Upper lobe of right lung (tissue), 1 donor: ENCODE measurements around the gene USP9X. TPM values are rescaled to one million over a fixed set of nuclear protein-coding genes. Genes with fewer than 3 reads are reported as not detected.
A peak's percentile ranks its signal among the peaks of the same experiment; 100 is the strongest.
"Not testable (repeated sequence)": the region's sequence is repeated elsewhere in the genome, so short reads cannot be mapped to it uniquely, and the experiment has no call there.

Source experiments
- ATAC-seq: fragments of 200-7000 bp; cut with Tn5 transposase; one replicate; pipeline ENCODE4 v1.9.1; 2020; ENCODE audit warnings: mild to moderate bottlenecking, moderate library complexity
- DNase-seq: peaks from one replicate; pipeline ENCODE4 v3.0.0-alpha.2; 2020
- H3K27ac ChIP-seq: fragments of 200-600 bp; one replicate; pipeline ENCODE4 v1.8.0; 2022
- H3K27me3 ChIP-seq: fragments of 200-600 bp; one replicate; pipeline ENCODE4 v1.8.0; 2022; ENCODE audit warnings: mild to moderate bottlenecking
- H3K36me3 ChIP-seq: fragments of 200-600 bp; one replicate; pipeline ENCODE4 v1.8.0; 2022
- H3K4me1 ChIP-seq: fragments of 200-600 bp; one replicate; pipeline ENCODE4 v1.8.0; 2022
- H3K4me3 ChIP-seq: fragments of 200-600 bp; one replicate; pipeline ENCODE4 v1.8.0; 2022; ENCODE audit warnings: mild to moderate bottlenecking
- H3K9me3 ChIP-seq: fragments of 200-600 bp; one replicate; pipeline ENCODE4 v1.8.0; 2022
- CTCF ChIP-seq: fragments of 200-600 bp; IDR thresholded peaks from one replicate; pipeline ENCODE4 v1.8.0; 2022; ENCODE audit warnings: antibody characterized with exemption
- intact Hi-C: fragments of 100-400 bp; cut with DNase I; formaldehyde crosslinking; loops from one replicate; pipeline ENCODE4 v1.11.0; 2022
- total RNA-seq: library from RNA; stranded (reverse); fragmentation: NEBNext Ultra II Directional; extraction: Animal tissue kit (Norgen Biotek cat#: 25700); gene quantifications from one replicate; pipeline ENCODE4 v1.2.1, GENCODE V29; 2021
- donor health status: DM: no; HTN: yes; CAD: no; lungs with severe emphysema.

Gene USP9X
- total RNA-seq, 1 donor from 2014 or later = 71.5 TPM

GRCh38 chrX:41178201-41178600, 93.0 kb downstream of the USP9X start:
- Histone ChIP-seq H3K27me3 (no peaks in the 10 kb centered on the region), H3K4me3 (no peak overlapping the region), H3K27ac (no peak overlapping the region), H3K9me3 (no peaks in the 10 kb centered on the region), H3K36me3 (peaks cover 7% of the 10 kb centered on the region), H3K4me1 (peaks cover 4% of the 10 kb centered on the region)
- intact Hi-C loops = no loop called here
- no peak for TF ChIP-seq CTCF
- no peak for DNase-seq
- ATAC-seq = no peak

GRCh38 chrX:41180194-41180908, 95.1 kb downstream of the USP9X start:
- H3K9me3 ChIP-seq = no peaks in the 10 kb centered on the region
- DNase-seq = no peak
- peak; percentile 78 for ATAC-seq
- peak; percentile 62 for TF ChIP-seq CTCF
- no peak overlapping the region for H3K4me3 ChIP-seq
- no peak overlapping the region for H3K27ac ChIP-seq
- intact Hi-C loops = no loop called here
- H3K27me3 ChIP-seq = no peaks in the 10 kb centered on the region
- H3K4me1 ChIP-seq = peaks cover 4% of the 10 kb centered on the region
- peaks cover 9% of the 10 kb centered on the region for H3K36me3 ChIP-seq

DNA sequence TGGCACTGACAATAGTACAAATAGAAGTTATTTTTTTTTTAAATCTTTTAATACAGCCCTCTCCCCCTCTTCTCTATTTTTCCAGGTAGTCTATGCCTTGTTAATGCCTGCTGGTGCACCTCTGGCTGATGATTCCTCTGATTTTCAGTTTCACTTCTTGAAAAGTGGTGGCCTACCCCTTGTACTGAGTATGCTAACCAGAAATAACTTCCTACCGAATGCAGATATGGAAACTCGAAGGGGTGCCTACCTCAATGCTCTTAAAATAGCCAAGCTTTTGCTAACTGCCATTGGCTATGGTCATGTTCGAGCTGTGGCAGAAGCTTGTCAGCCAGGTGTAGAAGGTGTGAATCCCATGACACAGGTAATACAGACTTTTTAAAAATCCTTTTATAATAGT, 99.1 kb downstream of the USP9X start:
- H3K36me3 ChIP-seq = peaks cover 29% of the 10 kb centered on the region
- ATAC-seq = no peak
- no peak overlapping the region for H3K4me3 ChIP-seq
- no peak overlapping the region for H3K27ac ChIP-seq
- peaks cover 4% of the 10 kb centered on the region for H3K4me1 ChIP-seq
- intact Hi-C loops = no loop called here
- H3K9me3 ChIP-seq = no peaks in the 10 kb centered on the region
- H3K27me3 ChIP-seq = no peaks in the 10 kb centered on the region
- DNase-seq = no peak
- TF ChIP-seq CTCF = no peak

DNA sequence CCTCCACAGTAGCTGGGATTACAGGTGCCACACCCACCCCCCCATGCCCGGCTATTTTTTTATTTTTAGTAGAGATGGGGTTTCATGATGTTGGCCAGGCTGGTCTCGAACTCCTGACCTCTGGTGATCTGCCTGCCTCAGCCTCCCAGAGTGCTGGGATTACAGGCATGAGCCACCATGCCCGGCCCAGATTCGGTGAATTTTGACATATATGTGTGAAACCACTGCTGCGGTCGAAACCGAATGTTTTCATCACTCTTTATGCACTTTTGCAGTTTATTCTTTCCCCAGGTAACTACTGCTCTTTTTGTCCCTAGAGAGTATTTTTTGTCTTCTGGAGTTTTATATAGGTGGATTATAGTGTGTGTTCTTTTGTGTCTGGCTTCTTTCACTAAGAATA, 101.7 kb downstream of the USP9X start:
- H3K4me3 ChIP-seq, H3K27me3 ChIP-seq, H3K9me3 ChIP-seq, H3K4me1 ChIP-seq, DNase-seq, intact Hi-C loops, H3K27ac ChIP-seq, ATAC-seq: not testable (repeated sequence)
- peaks cover 48% of the 10 kb centered on the region for H3K36me3 ChIP-seq

GRCh38 chrX:41189156-41189555, 103.9 kb downstream of the USP9X start:
- H3K9me3 ChIP-seq = no peaks in the 10 kb centered on the region
- intact Hi-C loops = no loop called here
- H3K4me1 ChIP-seq = no peaks in the 10 kb centered on the region
- H3K27me3 ChIP-seq = no peaks in the 10 kb centered on the region
- DNase-seq (no peak), ATAC-seq (no peak)
- no peak for TF ChIP-seq CTCF
- H3K27ac ChIP-seq = no peak overlapping the region
- peaks cover 48% of the 10 kb centered on the region for H3K36me3 ChIP-seq
- H3K4me3 ChIP-seq = no peak overlapping the region

GRCh38 chrX:41192880-41193279, 107.6 kb downstream of the USP9X start:
- intact Hi-C loops = no loop called here

More at GRCh38 chrX:41192880-41193279, 107.6 kb downstream of the USP9X start:
- no peak for DNase-seq
- H3K36me3 ChIP-seq = peaks cover 40% of the 10 kb centered on the region
- no peaks in the 10 kb centered on the region for H3K27me3 ChIP-seq
- no peak for ATAC-seq
- no peaks in the 10 kb centered on the region for H3K4me1 ChIP-seq
- no peak for TF ChIP-seq CTCF
- no peak overlapping the region for H3K27ac ChIP-seq
- no peaks in the 10 kb centered on the region for H3K9me3 ChIP-seq
- H3K4me3 ChIP-seq = no peak overlapping the region
